22Rv1 (cell line): ENCODE results near the gene PHF10.

ENCODE experiments used
- CTCF ChIP-seq: fragments of 450-650 bp; IDR thresholded peaks from 2 replicates; pipeline ENCODE4 v1.5.1; 2017; ENCODE audit warnings: mild to moderate bottlenecking
- ZFX ChIP-seq: fragments of 450-650 bp; IDR thresholded peaks from 2 replicates; pipeline ENCODE4 v1.6.1; 2017; ENCODE audit warnings: antibody characterized with exemption, borderline replicate concordance

- TF ChIP-seq CTCF (no peak), ZFX (no peak)
Measured at GRCh38 chr6:169700296-169700695, 24.0 kb downstream of the PHF10 start.
